ENCODE data around the gene CNTNAP5. TPM values are rescaled to one million over a fixed set of nuclear protein-coding genes. Genes with fewer than 3 reads are reported as not detected.

CNTNAP5 gene
- total RNA-seq, 2 donors from 2014 or later = not detected

DNA sequence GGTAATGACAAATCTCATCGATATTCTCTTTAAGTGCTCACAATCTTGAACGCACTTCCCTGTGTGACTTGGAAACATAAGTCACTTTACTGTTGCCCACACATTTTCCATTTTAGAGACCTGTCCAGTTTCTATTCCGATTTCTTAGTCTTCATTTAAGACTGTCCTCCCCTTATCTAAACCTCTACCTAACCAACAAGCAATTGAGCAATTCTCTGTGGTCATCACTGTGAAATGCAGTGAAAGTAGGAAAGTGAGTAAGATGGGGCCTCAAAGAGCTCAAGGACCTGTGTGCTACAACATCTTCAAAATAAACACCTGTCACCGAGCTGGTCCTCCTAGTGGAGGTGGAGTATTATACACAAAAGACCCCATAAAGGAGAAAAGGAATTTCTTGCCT is 184.4 kb downstream of the CNTNAP5 start:
- Mint-ChIP-seq H3K9me3 (peaks cover 23% of the 10 kb centered on the region), H3K27ac (no peak overlapping the region), H3K4me1 (ENCODE audit: low read depth in 2 of 2) (no peaks in the 10 kb centered on the region), H3K36me3 (no peaks in the 10 kb centered on the region), H3K27me3 (no peaks in the 10 kb centered on the region), H3K4me3 (no peak overlapping the region)
- DNase-seq (ENCODE audit: low spot score) = no peak
- ATAC-seq = no peak

DNA sequence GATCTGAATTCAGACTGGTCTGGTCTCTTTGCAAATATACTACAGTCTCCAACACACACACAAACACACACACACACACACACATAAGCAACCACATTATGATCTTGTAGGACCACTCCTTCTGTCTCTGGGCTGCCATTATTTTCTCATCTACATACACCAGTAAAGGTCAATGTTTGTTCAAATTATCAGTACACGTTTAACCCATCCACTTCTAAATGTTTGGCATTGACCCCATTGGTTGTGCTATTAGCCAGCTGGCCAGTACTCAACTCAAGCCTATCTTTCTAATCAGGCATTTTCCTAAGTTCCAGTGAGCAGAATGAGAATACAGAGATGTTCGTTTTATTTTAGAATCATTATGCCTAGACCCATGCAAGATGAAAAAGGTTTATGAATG is 186.4 kb downstream of the CNTNAP5 start:
- Mint-ChIP-seq H3K36me3 (no peaks in the 10 kb centered on the region), H3K4me3 (no peak overlapping the region), H3K27me3 (no peaks in the 10 kb centered on the region), H3K27ac (no peak overlapping the region), H3K4me1 (ENCODE audit: low read depth in 2 of 2) (no peaks in the 10 kb centered on the region), H3K9me3 (peaks cover 19% of the 10 kb centered on the region)
- ATAC-seq (no peak), DNase-seq (ENCODE audit: low spot score) (no peak)

DNA sequence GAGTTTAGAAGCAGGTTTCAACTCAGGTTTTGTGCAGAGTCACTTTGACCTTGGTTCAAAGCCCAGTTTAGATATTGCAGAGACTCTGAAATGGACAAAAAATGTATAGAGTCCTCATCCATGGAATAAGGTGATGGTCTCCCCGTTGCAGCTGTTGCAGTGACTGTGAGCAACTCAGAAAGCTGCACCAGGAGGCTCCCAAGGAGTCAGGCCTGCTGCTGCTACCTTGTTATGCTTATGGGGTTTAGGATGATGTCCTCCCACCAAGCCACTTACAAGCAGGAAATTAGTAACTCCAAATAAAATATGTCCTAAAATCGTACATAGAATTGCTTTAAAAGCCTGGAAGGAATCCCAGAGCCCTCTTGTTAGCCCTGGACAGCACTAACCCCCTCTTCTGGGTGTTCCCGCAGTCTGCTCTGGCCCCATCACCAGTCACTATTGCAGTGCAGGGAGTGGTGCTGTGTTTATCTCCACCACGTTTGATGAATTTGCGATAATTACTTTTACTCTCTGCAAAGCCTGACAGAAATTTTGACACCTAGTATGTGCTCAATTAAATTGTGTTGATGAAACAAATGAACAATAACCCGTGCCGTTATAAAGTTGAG is 189.0 kb downstream of the CNTNAP5 start:
- peaks cover 12% of the 10 kb centered on the region for H3K9me3 Mint-ChIP-seq
- no peaks in the 10 kb centered on the region for H3K36me3 Mint-ChIP-seq
- DNase-seq (ENCODE audit: low spot score) = no peak
- no peak overlapping the region for H3K27ac Mint-ChIP-seq
- H3K27me3 Mint-ChIP-seq = no peaks in the 10 kb centered on the region
- ATAC-seq = no peak
- no peak overlapping the region for H3K4me3 Mint-ChIP-seq
- H3K4me1 Mint-ChIP-seq (ENCODE audit: low read depth in 2 of 2) = no peaks in the 10 kb centered on the region

DNA sequence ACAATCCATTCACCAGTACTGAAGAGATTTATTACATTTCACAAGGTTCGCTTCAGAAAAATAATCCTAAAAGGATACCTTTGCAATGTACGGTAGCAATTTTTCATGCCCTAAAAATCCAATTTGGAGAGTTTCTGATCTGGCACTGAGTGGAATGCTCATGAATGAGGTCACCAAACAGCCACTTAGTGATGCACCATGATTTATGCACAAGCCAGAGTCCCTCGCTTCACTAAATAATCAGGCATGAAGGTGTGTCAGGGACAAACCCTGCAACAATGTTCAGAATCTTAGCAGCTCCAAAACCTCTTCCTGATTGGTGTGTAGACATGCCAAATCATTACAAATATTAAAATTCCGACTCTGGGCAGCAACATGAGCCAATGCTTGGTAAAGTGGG is 221.1 kb downstream of the CNTNAP5 start:
- no peak overlapping the region for H3K4me3 Mint-ChIP-seq
- peaks cover 0 to 3% of the 10 kb centered on the region in 2 donors for H3K4me1 Mint-ChIP-seq (ENCODE audit: low read depth in 2 of 2)
- H3K9me3 Mint-ChIP-seq = peaks cover 17% of the 10 kb centered on the region
- H3K27ac Mint-ChIP-seq = no peak overlapping the region
- no peak for ATAC-seq
- DNase-seq (ENCODE audit: low spot score) = no peak
- no peaks in the 10 kb centered on the region for H3K27me3 Mint-ChIP-seq
- no peaks in the 10 kb centered on the region for H3K36me3 Mint-ChIP-seq

DNA sequence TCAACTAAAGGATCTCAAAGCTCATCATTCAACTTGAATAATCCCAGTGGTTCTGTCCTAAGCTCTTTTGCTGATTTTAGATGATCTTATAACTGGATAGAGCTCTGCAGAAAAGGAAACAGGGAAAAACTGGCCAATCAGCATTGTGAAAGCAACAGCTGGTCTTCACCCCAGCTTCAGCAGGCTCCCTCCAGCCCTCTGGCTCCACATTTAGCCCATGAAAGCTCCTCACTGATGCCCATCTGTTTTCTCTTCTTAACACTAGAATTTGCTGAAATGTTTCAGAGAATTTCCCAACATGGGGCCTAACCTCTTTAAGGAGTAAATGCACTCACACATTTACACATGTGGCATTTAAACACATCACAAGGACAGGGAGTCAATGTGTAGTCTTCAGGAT is 223.3 kb downstream of the CNTNAP5 start:
- Mint-ChIP-seq H3K4me3 (no peak overlapping the region), H3K4me1 (ENCODE audit: low read depth in 2 of 2) (peaks cover 0 to 3% of the 10 kb centered on the region in 2 donors), H3K27me3 (no peaks in the 10 kb centered on the region), H3K36me3 (no peaks in the 10 kb centered on the region), H3K9me3 (peaks cover 10% of the 10 kb centered on the region), H3K27ac (no peak overlapping the region)
- ATAC-seq (no peak), DNase-seq (ENCODE audit: low spot score) (no peak)

DNA sequence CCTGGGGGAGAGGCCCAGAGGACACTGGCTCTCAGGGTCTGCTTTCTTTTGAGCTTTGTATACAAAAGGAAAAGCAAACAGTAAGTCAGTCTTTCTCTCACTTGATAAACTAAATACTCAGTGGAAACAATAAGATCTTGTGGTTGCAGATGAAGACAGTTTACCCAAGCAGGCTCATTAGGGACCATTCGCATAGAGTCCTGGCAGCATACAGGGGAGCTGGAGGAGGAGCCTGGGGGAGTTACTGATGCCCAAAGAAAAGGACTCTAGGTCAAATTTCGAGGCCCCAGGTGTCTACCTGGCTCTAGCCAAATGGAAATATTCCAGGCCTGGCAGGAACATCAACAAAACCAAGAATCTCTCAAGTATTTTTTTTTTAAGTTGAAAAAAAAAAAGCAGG is 225.3 kb downstream of the CNTNAP5 start:
- Mint-ChIP-seq H3K4me1 (ENCODE audit: low read depth in 2 of 2) (no peaks in the 10 kb centered on the region), H3K4me3 (no peak overlapping the region), H3K36me3 (no peaks in the 10 kb centered on the region), H3K27me3 (no peaks in the 10 kb centered on the region), H3K9me3 (peaks cover 13% of the 10 kb centered on the region), H3K27ac (no peak overlapping the region)
- ATAC-seq = no peak
- DNase-seq (ENCODE audit: low spot score) = no peak

DNA sequence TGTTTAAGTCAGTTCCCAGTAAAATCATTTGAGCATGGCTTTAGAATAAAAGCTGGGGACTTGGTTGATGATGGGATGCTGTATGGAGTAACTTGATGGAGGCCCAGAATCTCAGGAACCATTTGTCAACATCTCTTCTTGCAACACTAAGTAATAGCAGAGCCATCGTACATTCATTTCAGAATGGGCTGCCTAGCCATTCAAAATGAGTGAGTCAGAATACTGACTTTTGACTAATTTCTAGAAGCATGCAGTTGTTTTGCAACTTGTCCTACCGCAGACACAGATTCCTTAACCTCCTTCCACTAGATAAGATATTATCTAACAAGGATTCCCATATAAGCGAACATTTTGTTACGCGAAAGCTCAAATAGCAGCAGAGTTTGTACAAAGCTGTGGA is 229.5 kb downstream of the CNTNAP5 start:
- Mint-ChIP-seq H3K27me3 (no peaks in the 10 kb centered on the region), H3K4me1 (ENCODE audit: low read depth in 2 of 2) (no peaks in the 10 kb centered on the region), H3K4me3 (no peak overlapping the region), H3K9me3 (peaks cover 18% of the 10 kb centered on the region), H3K36me3 (no peaks in the 10 kb centered on the region), H3K27ac (no peak overlapping the region)
- DNase-seq (ENCODE audit: low spot score) (no peak), ATAC-seq (no peak)

DNA sequence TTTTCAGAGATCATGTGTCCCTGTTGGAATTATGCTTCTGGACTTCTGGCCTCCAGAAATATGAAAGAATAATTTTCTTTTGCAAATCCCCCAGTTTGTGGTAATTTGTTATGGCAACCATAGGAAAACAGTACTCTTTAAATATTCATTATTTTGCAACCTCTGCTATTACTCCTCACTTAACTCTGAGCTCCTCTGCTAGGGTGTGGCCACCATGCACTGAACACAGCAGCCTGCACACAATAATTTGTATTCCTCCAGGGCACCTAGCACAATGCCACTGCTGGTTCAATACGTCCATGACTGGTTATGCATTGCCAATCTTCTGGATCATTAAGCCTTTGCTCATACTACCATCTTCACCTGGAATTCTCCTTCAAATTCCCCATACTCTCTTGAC is 232.0 kb downstream of the CNTNAP5 start:
- H3K9me3 Mint-ChIP-seq = peaks cover 12% of the 10 kb centered on the region
- H3K27ac Mint-ChIP-seq = no peak overlapping the region
- ATAC-seq (no peak), DNase-seq (ENCODE audit: low spot score) (no peak)
- no peaks in the 10 kb centered on the region for H3K36me3 Mint-ChIP-seq
- H3K4me3 Mint-ChIP-seq = no peak overlapping the region
- H3K27me3 Mint-ChIP-seq = no peaks in the 10 kb centered on the region
- no peaks in the 10 kb centered on the region for H3K4me1 Mint-ChIP-seq (ENCODE audit: low read depth in 2 of 2)

DNA sequence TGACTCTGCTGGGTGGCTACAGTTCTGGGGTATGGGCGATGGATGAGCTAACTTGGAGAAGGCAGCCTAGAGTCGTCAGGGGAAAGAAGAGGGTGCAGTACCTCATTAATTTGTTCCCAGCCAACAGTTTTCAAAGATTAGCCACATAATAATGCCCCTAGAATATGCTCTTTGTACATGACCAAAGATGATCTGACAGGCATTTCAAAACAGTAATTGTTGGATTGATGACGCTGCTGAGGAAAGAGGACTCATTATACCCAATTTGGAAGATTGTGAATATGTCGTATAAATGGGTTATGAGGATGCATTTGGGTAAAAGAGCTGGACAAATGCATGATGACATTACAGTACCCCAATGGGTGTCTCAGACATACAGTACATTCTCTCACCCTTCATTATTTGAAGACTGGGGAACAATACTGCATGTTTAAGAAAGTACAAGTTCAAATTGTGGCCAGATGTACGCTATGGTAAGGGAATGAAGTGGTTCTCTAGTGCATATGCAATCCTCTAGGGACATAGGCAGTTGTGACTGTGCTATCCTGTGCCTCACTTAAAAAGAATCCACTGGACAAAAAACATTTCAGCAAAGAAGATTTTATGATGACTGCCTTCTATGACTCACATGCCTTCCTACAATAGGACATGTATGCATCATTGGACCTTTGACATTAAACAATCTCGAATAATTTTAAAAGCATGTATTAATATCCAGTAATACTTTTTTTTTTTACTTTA is 233.2 kb downstream of the CNTNAP5 start:
- Mint-ChIP-seq H3K27me3 (no peaks in the 10 kb centered on the region), H3K4me1 (ENCODE audit: low read depth in 2 of 2) (no peaks in the 10 kb centered on the region), H3K9me3 (peaks cover 12% of the 10 kb centered on the region), H3K36me3 (no peaks in the 10 kb centered on the region), H3K27ac (no peak overlapping the region), H3K4me3 (no peak overlapping the region)
- no peak for DNase-seq (ENCODE audit: low spot score)
- no peak for ATAC-seq

DNA sequence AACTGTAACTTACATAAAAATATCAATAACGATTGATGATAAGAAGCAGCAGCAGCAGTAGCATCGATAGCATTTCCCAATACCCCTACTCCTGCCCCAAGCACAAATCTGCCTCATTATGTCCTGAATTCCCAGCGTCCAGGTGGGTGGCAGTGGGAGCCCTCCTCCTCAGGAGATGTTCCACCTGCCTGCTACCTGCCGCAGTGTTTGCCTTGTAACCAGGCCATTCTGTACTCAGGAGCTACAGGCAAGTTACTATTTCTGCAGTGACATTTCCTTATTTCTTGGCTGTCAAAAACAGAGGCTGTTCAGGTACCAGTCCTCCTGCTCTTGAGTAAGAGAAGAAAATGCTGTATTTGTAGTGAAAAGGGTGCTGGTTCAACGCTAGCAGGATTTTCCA is 236.4 kb downstream of the CNTNAP5 start:
- no peak overlapping the region for H3K27ac Mint-ChIP-seq
- peaks cover 17% of the 10 kb centered on the region for H3K9me3 Mint-ChIP-seq
- no peaks in the 10 kb centered on the region for H3K27me3 Mint-ChIP-seq
- DNase-seq (ENCODE audit: low spot score) = no peak
- peaks cover 0 to 6% of the 10 kb centered on the region in 2 donors for H3K4me1 Mint-ChIP-seq (ENCODE audit: low read depth in 2 of 2)
- no peak overlapping the region for H3K4me3 Mint-ChIP-seq
- ATAC-seq = no peak
- H3K36me3 Mint-ChIP-seq = no peaks in the 10 kb centered on the region

DNA sequence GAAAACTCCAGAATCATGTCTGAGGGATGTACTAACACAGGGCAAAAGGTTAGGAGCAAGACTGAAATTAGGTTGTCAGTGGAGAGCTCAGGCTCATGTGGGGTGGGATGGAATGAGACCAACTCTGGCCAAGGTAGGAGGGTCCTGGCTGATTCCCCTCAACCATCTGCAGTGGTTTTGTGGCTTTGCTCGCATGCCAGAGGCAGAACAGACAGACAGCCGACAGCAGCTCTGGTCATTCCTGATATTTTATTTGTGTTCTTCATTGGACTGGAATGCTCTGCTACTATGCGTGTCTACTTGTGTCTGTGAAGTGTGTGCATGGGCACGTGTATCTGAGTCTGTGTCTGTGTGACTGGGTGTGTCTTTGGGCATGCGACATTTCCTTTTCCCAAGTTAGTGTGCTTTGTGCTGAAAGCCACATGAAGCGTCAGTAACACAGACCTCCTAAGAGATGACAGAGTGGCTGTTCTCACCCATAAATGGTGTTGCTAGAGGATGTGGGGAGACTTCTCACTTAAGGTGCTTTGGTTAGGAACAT is 239.5 kb downstream of the CNTNAP5 start:
- H3K27ac Mint-ChIP-seq = no peak overlapping the region
- peak; percentile 62 to 68 for ATAC-seq
- H3K36me3 Mint-ChIP-seq = no peaks in the 10 kb centered on the region
- H3K4me1 Mint-ChIP-seq (ENCODE audit: low read depth in 2 of 2) = peaks cover 0 to 6% of the 10 kb centered on the region in 2 donors
- peak overlapping the region; percentile 38 for H3K4me3 Mint-ChIP-seq
- peaks cover 9% of the 10 kb centered on the region for H3K9me3 Mint-ChIP-seq
- no peak for DNase-seq (ENCODE audit: low spot score)
- H3K27me3 Mint-ChIP-seq = no peaks in the 10 kb centered on the region

DNA sequence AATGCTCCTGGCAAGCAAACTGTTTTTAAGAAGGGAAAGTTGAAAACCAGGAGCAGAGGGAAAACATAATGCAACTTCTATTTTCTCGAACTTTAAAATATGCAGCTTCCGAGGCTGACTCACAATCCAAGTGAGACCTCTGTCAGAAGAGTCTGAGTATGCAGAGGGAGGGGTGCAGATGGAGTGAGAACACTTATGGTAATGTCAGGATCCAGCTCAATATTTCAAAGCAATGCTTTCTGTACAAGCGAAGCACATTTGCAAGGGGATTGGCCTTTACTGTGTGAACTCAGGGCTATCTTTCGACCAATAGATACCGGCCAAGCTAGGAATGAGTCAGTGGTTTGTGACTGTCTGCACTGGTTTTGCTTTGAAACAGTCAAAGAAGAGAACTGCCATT is 242.7 kb downstream of the CNTNAP5 start:
- no peaks in the 10 kb centered on the region for H3K36me3 Mint-ChIP-seq
- H3K27me3 Mint-ChIP-seq = no peaks in the 10 kb centered on the region
- peaks cover 0 to 6% of the 10 kb centered on the region in 2 donors for H3K4me1 Mint-ChIP-seq (ENCODE audit: low read depth in 2 of 2)

DNA sequence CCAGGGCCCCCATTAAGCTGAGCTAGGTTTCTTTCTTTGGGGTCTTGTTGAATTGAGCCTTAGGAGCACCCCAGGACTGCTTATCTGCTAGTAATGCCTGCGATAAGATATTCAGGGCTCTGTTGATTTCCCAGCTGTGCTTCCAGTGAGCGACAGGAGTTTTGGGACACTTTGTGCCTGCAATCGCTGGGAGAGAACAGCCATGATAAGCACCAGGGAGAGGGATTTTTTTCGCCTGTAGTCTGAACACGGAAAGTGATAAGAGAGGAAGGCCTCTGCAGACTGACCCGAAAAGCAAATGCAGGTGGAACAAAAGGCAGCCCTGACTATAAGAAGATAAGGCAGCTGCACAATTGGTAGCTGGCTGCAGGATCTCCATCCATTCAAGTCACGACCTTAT is 244.3 kb downstream of the CNTNAP5 start:
- Mint-ChIP-seq H3K4me1 (ENCODE audit: low read depth in 2 of 2) (peaks cover 0 to 6% of the 10 kb centered on the region in 2 donors), H3K27me3 (no peaks in the 10 kb centered on the region), H3K9me3 (peaks cover 9% of the 10 kb centered on the region), H3K4me3 (no peak overlapping the region), H3K27ac (no peak overlapping the region), H3K36me3 (no peaks in the 10 kb centered on the region)
- ATAC-seq (no peak), DNase-seq (ENCODE audit: low spot score) (no peak)

More for the DNA sequence above, 242.7 kb downstream of the CNTNAP5 start:
- ATAC-seq (no peak), DNase-seq (ENCODE audit: low spot score) (no peak)
- H3K27ac Mint-ChIP-seq = no peak overlapping the region
- H3K4me3 Mint-ChIP-seq = no peak overlapping the region
- H3K9me3 Mint-ChIP-seq = peaks cover 9% of the 10 kb centered on the region

DNA sequence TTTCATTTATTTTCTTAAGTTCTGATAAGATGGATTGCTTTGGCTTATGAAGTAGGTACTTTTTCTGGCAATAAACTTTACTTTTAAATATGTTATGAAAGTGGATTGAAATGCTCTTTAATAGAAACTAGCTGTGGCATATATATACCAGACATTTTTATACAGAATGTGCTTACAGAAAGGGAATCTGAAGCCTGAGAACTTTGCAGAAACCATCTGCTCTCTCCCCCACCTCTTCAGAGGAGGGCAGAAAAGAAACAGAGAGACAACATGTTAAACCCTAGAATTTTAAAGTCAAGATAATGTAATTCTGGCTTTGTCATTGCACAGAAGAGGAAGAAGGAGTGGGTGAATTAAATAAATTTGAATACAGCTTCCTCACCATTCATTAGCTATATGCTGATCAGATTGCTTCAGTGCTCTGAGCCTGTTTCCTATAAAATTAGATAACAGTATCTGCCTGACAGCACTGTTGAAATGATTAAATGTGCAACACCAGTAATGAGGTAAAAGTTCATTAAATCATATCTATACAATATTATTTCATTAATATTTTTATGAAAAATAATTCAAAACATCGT is 247.3 kb downstream of the CNTNAP5 start:
- H3K27ac Mint-ChIP-seq = no peak overlapping the region
- no peaks in the 10 kb centered on the region for H3K27me3 Mint-ChIP-seq
- no peak for DNase-seq (ENCODE audit: low spot score)
- H3K4me1 Mint-ChIP-seq (ENCODE audit: low read depth in 2 of 2) = no peaks in the 10 kb centered on the region
- H3K4me3 Mint-ChIP-seq = no peak overlapping the region
- no peaks in the 10 kb centered on the region for H3K36me3 Mint-ChIP-seq
- H3K9me3 Mint-ChIP-seq = peaks cover 6% of the 10 kb centered on the region
- ATAC-seq = no peak
